Neural progenitor cell (in vitro differentiated cells): ENCODE measurements around the gene BCL6B. TPM values are rescaled to one million over a fixed set of nuclear protein-coding genes. Genes with fewer than 3 reads are reported as not detected.

Experiments used
- DNase-seq: peaks from one replicate; pipeline ENCODE4 v3.0.0-alpha.2; 2016; ENCODE audit warnings: low spot score
- H2AFZ ChIP-seq: fragments of 200-600 bp; sonication (generic); replicated peaks from 2 replicates; pipeline ENCODE4 v1.6.1; 2016; ENCODE audit warnings: antibody characterized with exemption
- H3F3A ChIP-seq: fragments of 200-600 bp; sonication (generic); 2 replicates; pipeline ENCODE4 v1.6.1; 2016; ENCODE audit warnings: antibody characterized with exemption, low read depth
- H3K27ac ChIP-seq: fragments of 200-600 bp; sonication (generic); 2 replicates; pipeline ENCODE4 v1.5.1; 2016; ENCODE audit warnings: mild to moderate bottlenecking
- H3K27me3 ChIP-seq: fragments of 200-600 bp; sonication (generic); 2 replicates; pipeline ENCODE4 v1.6.1; 2016; ENCODE audit warnings: mild to moderate bottlenecking, moderate library complexity
- H3K36me3 ChIP-seq: fragments of 200-600 bp; sonication (generic); 2 replicates; pipeline ENCODE4 v1.5.1; 2016
- H3K4me1 ChIP-seq: fragments of 200-600 bp; sonication (generic); 2 replicates; pipeline ENCODE4 v1.6.1; 2016; ENCODE audit warnings: mixed run types
- H3K4me2 ChIP-seq: fragments of 200-600 bp; sonication (generic); 2 replicates; pipeline ENCODE4 v1.6.1; 2016
- H3K4me3 ChIP-seq: fragments of 200-600 bp; sonication (generic); 2 replicates; pipeline ENCODE4 v1.5.1; 2016
- H3K79me2 ChIP-seq: fragments of 200-600 bp; sonication (generic); 2 replicates; pipeline ENCODE4 v1.6.1; 2016; ENCODE audit warnings: low read depth
- H3K9ac ChIP-seq: fragments of 200-600 bp; sonication (generic); 2 replicates; pipeline ENCODE4 v1.6.1; 2016
- H3K9me3 ChIP-seq: fragments of 200-600 bp; sonication (generic); 2 replicates; pipeline ENCODE4 v1.5.1; 2016; ENCODE audit warnings: low read depth
- H4K20me1 ChIP-seq: fragments of 200-600 bp; sonication (generic); 2 replicates; pipeline ENCODE4 v1.6.1; 2016; ENCODE audit warnings: low read depth
- H3K27ac Mint-ChIP-seq: 3 replicates; pipeline ENCODE4 v1.8.0; 2021; ENCODE audit warnings: mixed read lengths
- H3K27me3 Mint-ChIP-seq: 2 replicates; pipeline ENCODE4 v1.8.0; 2022; ENCODE audit warnings: low read depth, mild to moderate bottlenecking, inconsistent platforms, moderate library complexity, mixed read lengths; ENCODE audit not compliant: insufficient read depth
- H3K36me3 Mint-ChIP-seq: 3 replicates; pipeline ENCODE4 v1.8.0; 2021; ENCODE audit warnings: mixed read lengths
- H3K4me1 Mint-ChIP-seq: 3 replicates; pipeline ENCODE4 v1.8.0; 2021; ENCODE audit warnings: mixed read lengths
- H3K4me3 Mint-ChIP-seq: 3 replicates; pipeline ENCODE4 v1.8.0; 2021; ENCODE audit warnings: mild to moderate bottlenecking, moderate library complexity, mixed read lengths
- H3K9me3 Mint-ChIP-seq: 3 replicates; pipeline ENCODE4 v1.8.0; 2020; ENCODE audit warnings: mixed read lengths
- EZH2 ChIP-seq: fragments of 200-600 bp; sonication (generic); IDR thresholded peaks from 2 replicates; pipeline ENCODE4 v1.6.1; 2017; ENCODE audit warnings: antibody characterized with exemption, mild to moderate bottlenecking, moderate library complexity
- EZH2phosphoT487 ChIP-seq: fragments of 200-600 bp; sonication (generic); IDR thresholded peaks from 2 replicates; pipeline ENCODE4 v1.6.1; 2017; ENCODE audit warnings: antibody characterized with exemption
- total RNA-seq: library from RNA; depleted of rRNA; stranded (reverse); fragments of >200 nt; gene quantifications from 2 replicates; pipeline ENCODE4 v1.2.3, GENCODE V29; 2015; ENCODE audit warnings: low replicate concordance
- TF ChIP-seq, protein P1 (sequence below): fragments of 200-600 bp; sonication (generic); IDR thresholded peaks from 2 replicates; pipeline ENCODE4 v1.5.1; 2017; ENCODE audit warnings: antibody characterized with exemption, mild to moderate bottlenecking

BCL6B gene
- total RNA-seq, 1 donor from 2014 or later, result 3.8 TPM

- H3K9me3 Mint-ChIP-seq, result no peaks in the 10 kb centered on the region
- H3K4me3 Mint-ChIP-seq, result peak overlapping the region; percentile 15
- H2AFZ ChIP-seq, result no peak overlapping the region
- no peak overlapping the region for H3K4me3 ChIP-seq
- TF ChIP-seq EZH2 (no peak), EZH2phosphoT487 (no peak)
- TF ChIP-seq, protein P1, sequence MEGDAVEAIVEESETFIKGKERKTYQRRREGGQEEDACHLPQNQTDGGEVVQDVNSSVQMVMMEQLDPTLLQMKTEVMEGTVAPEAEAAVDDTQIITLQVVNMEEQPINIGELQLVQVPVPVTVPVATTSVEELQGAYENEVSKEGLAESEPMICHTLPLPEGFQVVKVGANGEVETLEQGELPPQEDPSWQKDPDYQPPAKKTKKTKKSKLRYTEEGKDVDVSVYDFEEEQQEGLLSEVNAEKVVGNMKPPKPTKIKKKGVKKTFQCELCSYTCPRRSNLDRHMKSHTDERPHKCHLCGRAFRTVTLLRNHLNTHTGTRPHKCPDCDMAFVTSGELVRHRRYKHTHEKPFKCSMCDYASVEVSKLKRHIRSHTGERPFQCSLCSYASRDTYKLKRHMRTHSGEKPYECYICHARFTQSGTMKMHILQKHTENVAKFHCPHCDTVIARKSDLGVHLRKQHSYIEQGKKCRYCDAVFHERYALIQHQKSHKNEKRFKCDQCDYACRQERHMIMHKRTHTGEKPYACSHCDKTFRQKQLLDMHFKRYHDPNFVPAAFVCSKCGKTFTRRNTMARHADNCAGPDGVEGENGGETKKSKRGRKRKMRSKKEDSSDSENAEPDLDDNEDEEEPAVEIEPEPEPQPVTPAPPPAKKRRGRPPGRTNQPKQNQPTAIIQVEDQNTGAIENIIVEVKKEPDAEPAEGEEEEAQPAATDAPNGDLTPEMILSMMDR, result no peak
- no peaks in the 10 kb centered on the region for H3K9me3 ChIP-seq
- peaks cover 19% of the 10 kb centered on the region for H3K79me2 ChIP-seq
- H3K36me3 ChIP-seq, result no peaks in the 10 kb centered on the region
- H3K27ac Mint-ChIP-seq, result no peak overlapping the region
- no peak overlapping the region for H3K9ac ChIP-seq
- no peaks in the 10 kb centered on the region for H4K20me1 ChIP-seq
- H3K27ac ChIP-seq, result no peak overlapping the region
- no peak overlapping the region for H3K4me2 ChIP-seq
- H3F3A ChIP-seq, result peaks cover 41% of the 10 kb centered on the region
- no peak for DNase-seq
- H3K27me3 Mint-ChIP-seq, result peaks cover 11% of the 10 kb centered on the region
- peaks cover 21% of the 10 kb centered on the region for H3K27me3 ChIP-seq
- H3K4me1 Mint-ChIP-seq, result peaks cover 68% of the 10 kb centered on the region
- peaks cover 2% of the 10 kb centered on the region for H3K36me3 Mint-ChIP-seq
- H3K4me1 ChIP-seq, result peaks cover 15% of the 10 kb centered on the region
Observed at GRCh38 chr17:7016886-7017826, 5.7 kb upstream of the BCL6B start.

DNA sequence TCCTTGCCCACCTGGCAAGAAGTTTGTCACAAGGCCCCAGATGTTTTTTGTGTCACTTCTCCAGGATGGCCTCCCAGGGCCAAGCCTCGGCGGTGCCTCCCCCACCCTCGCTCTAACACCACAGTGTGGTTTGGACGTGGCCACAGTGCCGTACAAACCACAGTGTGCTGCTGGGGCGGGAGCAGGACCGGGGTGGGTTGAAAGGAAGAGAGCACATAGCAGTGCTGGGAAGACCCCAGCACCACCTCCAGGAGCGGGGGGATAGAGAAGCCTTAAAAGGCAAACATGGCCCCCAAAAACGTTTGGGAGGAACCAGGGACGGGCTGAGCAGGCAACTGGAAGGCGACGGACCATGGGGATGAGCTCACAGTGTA, 5.0 kb upstream of the BCL6B start:
- Histone ChIP-seq H3K4me2 (no peak overlapping the region), H3K4me3 (no peak overlapping the region), H2AFZ (no peak overlapping the region), H4K20me1 (no peaks in the 10 kb centered on the region), H3K9ac (no peak overlapping the region), H3F3A (peaks cover 48% of the 10 kb centered on the region), H3K27ac (no peak overlapping the region), H3K79me2 (peaks cover 15% of the 10 kb centered on the region), H3K27me3 (peaks cover 27% of the 10 kb centered on the region), H3K4me1 (peaks cover 15% of the 10 kb centered on the region), H3K36me3 (no peaks in the 10 kb centered on the region), H3K9me3 (no peaks in the 10 kb centered on the region)
- Mint-ChIP-seq H3K4me3 (no peak overlapping the region), H3K27me3 (peaks cover 17% of the 10 kb centered on the region), H3K4me1 (peaks cover 70% of the 10 kb centered on the region), H3K27ac (peak overlapping the region; percentile 21), H3K9me3 (no peaks in the 10 kb centered on the region), H3K36me3 (peaks cover 2% of the 10 kb centered on the region)
- DNase-seq, result no peak
- TF ChIP-seq EZH2 (no peak), EZH2phosphoT487 (no peak)
- TF ChIP-seq, protein P1, result no peak

DNA sequence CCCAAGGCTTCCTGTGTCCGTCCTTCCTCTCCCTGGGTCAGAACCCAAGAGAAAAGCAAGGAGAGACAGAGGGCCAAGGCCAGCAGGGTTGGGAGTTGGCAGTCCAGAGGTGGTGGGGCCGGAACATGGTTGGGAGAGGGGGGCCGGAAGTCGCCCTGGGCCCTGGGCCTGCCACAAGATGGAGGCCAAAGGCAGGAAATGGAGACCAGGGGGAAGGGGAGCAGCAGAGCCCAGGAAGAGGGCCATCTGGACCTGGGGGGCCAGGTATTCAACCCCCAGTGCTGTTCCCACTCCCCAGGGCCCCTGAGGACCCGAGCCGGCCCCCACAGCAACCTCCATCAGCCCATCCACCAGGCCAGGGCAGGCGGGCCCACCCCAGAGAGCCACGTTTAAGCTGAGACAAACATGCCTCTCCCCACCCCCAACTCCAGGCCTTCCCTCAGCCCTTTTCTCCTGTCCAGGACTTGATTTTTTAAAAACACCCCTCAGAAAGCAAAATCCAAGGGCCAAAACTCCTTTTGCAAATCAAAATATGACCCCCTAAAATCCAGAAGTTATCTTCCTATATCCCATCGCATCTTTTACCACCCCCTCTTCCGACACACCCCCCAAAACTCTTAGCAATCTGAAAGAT, 4.4 kb upstream of the BCL6B start:
- H3K9ac ChIP-seq, result no peak overlapping the region
- Mint-ChIP-seq H3K4me3 (no peak overlapping the region), H3K9me3 (peaks cover 2% of the 10 kb centered on the region), H3K27me3 (peaks cover 18% of the 10 kb centered on the region), H3K27ac (peak overlapping the region; percentile 21), H3K4me1 (peaks cover 73% of the 10 kb centered on the region), H3K36me3 (peaks cover 2% of the 10 kb centered on the region)
- TF ChIP-seq, protein P1, result no peak
- TF ChIP-seq EZH2 (no peak), EZH2phosphoT487 (no peak)
- H3K4me2 ChIP-seq, result no peak overlapping the region
- H3K4me3 ChIP-seq, result no peak overlapping the region
- H3K79me2 ChIP-seq, result peaks cover 8% of the 10 kb centered on the region
- H4K20me1 ChIP-seq, result no peaks in the 10 kb centered on the region
- peaks cover 51% of the 10 kb centered on the region for H3F3A ChIP-seq
- no peak for DNase-seq
- no peaks in the 10 kb centered on the region for H3K9me3 ChIP-seq
- H3K36me3 ChIP-seq, result no peaks in the 10 kb centered on the region
- H2AFZ ChIP-seq, result no peak overlapping the region
- no peak overlapping the region for H3K27ac ChIP-seq
- H3K27me3 ChIP-seq, result peaks cover 34% of the 10 kb centered on the region
- peaks cover 14% of the 10 kb centered on the region for H3K4me1 ChIP-seq
